HG02678 (cell line): ENCODE results near the gene RNU6-7.

Experiments
- ATAC-seq: cut with Tn5 transposase; IDR thresholded peaks from one replicate; pipeline ENCODE4 v1.9.1; 2021; ENCODE audit warnings: mild to moderate bottlenecking, moderate library complexity; ENCODE audit not compliant: unreplicated experiment

RNU6-7 gene

GRCh38 chr14:32203928-32204357 is 2.1 kb downstream of the RNU6-7 start:
- no peak for ATAC-seq

- no peak for ATAC-seq
Observed at GRCh38 chr14:32205554-32205953, 3.7 kb downstream of the RNU6-7 start.

GRCh38 chr14:32205984-32206383 is 4.1 kb downstream of the RNU6-7 start:
- no peak for ATAC-seq

GRCh38 chr14:32206552-32206951 is 4.7 kb downstream of the RNU6-7 start:
- no peak for ATAC-seq

GRCh38 chr14:32208490-32208889 is 6.6 kb downstream of the RNU6-7 start:
- no peak for ATAC-seq

- ATAC-seq = no peak
Observed at GRCh38 chr14:32209471-32209870, 7.6 kb downstream of the RNU6-7 start.

- ATAC-seq = no peak
Observed at GRCh38 chr14:32211068-32211404, 9.2 kb downstream of the RNU6-7 start.

GRCh38 chr14:32212833-32213232 is 11.0 kb downstream of the RNU6-7 start:
- ATAC-seq = no peak

- ATAC-seq = no peak
Observed at GRCh38 chr14:32217301-32217700, 15.5 kb downstream of the RNU6-7 start.

GRCh38 chr14:32224737-32225377 is 23.0 kb downstream of the RNU6-7 start:
- ATAC-seq = no peak

- no peak for ATAC-seq
Observed at GRCh38 chr14:32225378-32225920, 23.6 kb downstream of the RNU6-7 start.

GRCh38 chr14:32226056-32226455 is 24.2 kb downstream of the RNU6-7 start:
- ATAC-seq = no peak

GRCh38 chr14:32230181-32230580 is 28.3 kb downstream of the RNU6-7 start:
- ATAC-seq = no peak

GRCh38 chr14:32230695-32231280 is 28.9 kb downstream of the RNU6-7 start:
- no peak for ATAC-seq

- ATAC-seq = no peak
Observed at GRCh38 chr14:32232481-32232880, 30.6 kb downstream of the RNU6-7 start.

GRCh38 chr14:32233260-32233659 is 31.4 kb downstream of the RNU6-7 start:
- ATAC-seq = no peak

GRCh38 chr14:32244404-32244803 is 42.6 kb downstream of the RNU6-7 start:
- no peak for ATAC-seq

- no peak for ATAC-seq
Observed at GRCh38 chr14:32246751-32247150, 44.9 kb downstream of the RNU6-7 start.

- ATAC-seq = no peak
Observed at GRCh38 chr14:32249371-32249770, 47.5 kb downstream of the RNU6-7 start.

- ATAC-seq = no peak
Observed at GRCh38 chr14:32249780-32250179, 47.9 kb downstream of the RNU6-7 start.

GRCh38 chr14:32250681-32251080 is 48.8 kb downstream of the RNU6-7 start:
- ATAC-seq = no peak

GRCh38 chr14:32251530-32251929 is 49.7 kb downstream of the RNU6-7 start:
- ATAC-seq = no peak
